DMS53 (cell line): ENCODE measurements around the gene HTRA1.

Experiments used
- DNase-seq: peaks from one replicate; lab custom pipeline; 2025; lab: John Stamatoyannopoulos, UW

The HTRA1 gene

DNA sequence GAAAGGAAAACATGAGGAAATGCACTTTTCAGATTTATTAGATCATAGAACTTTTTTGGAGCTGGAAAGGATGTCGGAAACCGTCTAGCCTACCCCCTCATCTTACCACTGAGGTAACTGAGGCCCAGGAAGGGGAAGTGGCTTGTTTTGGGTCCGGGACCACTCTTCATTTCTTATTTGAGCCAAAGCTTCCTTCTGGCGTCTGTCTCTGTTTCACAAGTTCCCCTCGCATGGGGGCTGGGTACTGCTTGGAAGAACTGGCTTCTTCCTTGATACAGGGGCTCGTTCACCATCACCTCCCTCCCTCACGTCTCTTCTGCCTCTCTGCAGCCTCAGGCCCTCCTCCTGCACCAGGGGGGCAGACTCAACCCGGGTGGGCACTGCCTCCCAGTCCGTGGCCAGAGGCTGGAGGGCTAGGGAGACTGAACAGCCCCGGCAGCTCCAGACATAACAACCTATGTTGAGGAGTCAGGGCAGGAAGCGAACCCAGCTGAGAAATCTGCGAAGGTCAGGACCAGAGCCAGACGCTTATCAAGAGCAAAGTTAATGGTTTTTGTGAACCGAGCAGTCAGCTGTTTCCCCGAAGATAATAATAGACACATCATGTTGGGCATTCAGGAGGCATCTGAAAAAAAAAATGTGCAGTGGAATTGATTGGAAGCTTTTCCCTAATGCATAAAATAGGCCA is 12.9 kb downstream of the HTRA1 start:
- DNase-seq, result no peak

DNA sequence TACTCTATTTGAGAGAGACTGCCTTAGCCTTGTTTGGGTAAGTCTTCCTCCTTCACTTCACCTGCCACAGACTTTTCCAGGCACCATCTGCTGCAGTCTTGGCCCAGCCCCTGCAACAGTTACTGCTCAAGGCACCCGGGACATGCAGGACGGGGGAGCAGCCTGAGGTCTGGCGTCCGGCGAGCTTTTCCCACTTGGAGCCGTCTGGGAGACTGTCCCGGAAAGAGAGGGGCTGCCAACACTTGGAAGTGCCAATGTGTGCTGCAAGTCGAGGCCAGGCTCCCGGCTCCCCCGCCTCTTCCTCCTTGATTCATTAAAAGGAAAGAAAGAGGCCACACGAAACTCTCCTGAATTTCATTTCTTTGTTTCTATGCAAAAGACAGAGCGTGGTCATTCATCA is 13.7 kb downstream of the HTRA1 start:
- no peak for DNase-seq

DNA sequence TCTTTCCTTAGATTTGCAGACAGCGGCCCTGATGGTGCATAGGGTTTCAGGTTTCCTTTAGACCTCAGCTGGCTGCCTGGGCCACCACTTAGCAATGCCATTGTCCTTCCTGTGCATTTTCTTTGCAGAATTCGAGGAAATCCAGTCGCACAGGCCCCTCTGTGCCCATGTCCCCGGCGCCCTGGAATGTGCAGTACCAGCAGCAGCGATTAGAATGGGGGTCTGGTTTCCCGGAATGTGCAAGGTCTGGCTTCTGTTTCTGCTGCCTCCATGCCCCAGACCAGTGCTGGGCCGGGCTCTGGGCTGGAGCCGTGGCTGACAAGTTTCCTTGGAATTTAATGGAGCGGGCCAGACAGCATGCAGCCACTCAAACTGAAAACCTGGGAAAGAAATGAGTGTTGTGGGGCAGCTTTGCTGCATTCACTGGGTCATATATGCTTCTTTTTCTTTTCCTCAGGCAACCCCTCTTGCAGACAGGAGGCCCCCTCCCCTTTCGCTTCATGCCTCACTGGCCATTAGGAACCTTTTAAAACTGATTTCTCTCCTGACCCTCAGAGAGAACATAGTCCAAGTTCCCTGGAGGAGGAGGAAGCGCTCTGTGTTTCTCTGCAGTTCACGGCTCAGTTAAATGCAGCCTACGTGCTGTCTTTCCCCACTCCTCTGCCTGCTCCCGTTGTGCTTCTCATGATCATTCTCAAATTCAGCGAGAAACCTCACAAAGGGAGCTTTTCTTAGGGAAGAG is 14.4 kb downstream of the HTRA1 start:
- DNase-seq, result no peak

DNA sequence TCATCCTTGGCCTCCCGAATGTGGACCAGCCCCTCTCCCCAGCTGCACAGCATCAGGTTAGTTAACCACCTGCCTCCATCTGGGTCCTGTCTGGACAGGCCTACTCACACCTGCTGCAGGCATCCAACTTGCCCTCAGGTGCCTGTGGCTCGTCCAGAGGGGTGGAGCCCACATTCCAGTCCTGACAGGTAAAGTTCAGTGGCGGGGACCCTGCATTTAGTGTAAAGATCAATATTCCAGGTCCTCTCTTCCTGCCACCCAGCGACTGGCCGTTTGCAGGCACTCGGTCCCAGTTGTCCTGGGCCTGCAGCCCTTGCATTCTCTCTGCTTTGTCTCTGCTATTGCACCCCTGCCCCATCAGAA is 15.0 kb downstream of the HTRA1 start:
- peak; percentile 23 for DNase-seq

DNA sequence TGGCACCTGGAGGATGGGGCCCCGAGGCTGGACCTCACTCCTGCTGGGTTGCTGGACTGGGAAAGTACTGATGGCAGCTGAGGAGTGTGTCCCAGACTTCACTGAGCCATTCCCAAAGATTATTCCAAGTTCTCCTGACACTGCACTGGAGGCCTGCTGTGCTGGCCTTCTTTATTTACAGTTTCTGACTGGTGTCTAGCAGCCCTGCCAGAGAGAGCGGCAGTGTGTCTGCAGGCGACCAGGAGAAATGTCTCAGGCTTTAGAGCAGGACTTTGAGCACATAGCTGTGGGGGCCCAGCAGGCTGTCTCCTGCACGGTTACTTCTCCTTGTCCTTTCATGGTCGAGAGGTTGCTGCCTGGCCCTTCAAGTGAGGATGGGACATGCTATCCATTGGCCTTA is 16.1 kb downstream of the HTRA1 start:
- no peak for DNase-seq

DNA sequence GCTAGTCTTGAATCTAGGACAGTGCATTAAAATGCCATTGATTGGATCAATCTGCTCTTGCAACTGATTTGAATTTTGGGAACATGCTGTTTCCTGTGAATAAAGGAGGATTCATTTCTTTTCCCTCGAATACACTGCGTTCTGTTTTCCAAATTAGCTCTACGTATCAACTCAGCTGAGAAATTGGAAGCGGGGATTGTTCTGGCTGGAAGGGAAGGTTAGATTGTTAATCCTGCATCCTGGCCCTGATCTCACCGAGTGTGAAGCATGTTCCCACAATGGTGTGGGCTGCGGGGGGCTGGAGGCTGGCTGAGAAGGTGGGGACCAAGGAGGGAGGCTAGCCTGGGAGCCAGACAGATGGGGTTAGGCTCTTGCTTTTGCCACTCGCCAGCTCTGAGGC is 17.6 kb downstream of the HTRA1 start:
- DNase-seq, result no peak

DNA sequence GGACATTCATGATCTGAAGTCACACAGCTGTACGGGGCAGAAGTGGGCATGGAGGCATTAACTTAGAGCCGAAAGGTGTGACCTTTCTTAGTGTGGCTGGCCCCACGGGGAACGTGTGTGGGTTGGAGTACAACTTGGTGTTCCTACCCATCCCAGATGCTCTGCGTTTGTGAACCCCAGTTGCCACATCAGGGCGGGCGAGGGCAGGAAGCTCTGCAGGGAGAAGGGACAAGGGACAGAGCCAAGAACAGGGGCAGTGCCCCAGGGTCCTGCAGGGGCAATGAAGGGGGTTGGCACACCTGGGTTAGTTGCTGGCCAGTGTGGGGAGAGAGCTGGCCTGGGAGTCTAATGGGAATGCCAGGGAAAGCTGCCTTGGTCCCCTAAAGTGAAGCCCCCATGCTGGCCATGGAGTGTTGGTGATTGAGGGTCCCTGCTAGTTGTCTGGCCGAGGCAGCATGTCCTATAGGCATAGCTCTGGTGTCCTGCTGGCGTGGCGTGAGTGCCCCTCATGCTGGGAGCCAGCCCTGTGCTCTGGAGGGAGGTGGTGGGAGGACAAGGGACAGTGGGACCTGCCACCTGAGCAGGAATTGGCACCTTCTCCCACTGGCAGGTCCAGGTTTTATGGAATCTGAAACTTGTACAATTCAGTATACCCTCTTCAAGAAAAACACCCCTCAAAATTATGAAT is 18.9 kb downstream of the HTRA1 start:
- DNase-seq, result no peak

DNA sequence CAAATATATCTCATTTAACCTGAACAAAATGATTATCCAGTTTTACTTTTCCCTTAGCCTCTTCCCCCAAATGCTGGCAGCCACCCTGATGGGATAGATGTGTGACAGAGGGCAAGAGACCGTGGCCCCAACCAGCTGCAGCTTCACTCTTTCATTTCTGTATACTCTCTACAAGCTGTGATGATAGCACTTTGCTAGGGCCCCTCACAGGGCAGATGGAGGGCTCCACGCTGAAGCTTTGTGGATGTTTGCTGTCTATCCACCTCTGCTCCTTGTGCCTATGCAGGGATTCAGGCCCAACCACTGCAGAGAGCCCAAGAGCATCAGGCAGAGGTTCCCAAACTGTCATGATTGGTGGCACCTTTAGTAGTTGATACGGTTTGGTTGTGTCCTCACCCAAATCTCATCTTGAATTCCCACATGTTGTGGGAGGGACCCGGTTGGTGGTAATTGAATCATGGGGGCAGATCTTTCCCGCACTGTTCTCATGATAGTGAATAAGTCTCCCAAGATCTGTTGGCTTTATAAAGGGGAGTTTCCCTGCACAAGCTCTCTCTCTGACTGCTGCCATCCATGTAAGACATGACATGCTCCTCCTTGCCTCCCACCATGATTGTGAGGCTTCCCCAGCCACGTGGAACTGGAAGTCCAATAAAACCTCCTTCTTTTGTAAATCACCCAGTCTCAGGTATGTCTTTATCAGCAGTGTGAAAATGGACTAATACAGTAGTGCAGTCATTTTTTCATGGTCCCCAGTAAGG is 20.1 kb downstream of the HTRA1 start:
- no peak for DNase-seq

DNA sequence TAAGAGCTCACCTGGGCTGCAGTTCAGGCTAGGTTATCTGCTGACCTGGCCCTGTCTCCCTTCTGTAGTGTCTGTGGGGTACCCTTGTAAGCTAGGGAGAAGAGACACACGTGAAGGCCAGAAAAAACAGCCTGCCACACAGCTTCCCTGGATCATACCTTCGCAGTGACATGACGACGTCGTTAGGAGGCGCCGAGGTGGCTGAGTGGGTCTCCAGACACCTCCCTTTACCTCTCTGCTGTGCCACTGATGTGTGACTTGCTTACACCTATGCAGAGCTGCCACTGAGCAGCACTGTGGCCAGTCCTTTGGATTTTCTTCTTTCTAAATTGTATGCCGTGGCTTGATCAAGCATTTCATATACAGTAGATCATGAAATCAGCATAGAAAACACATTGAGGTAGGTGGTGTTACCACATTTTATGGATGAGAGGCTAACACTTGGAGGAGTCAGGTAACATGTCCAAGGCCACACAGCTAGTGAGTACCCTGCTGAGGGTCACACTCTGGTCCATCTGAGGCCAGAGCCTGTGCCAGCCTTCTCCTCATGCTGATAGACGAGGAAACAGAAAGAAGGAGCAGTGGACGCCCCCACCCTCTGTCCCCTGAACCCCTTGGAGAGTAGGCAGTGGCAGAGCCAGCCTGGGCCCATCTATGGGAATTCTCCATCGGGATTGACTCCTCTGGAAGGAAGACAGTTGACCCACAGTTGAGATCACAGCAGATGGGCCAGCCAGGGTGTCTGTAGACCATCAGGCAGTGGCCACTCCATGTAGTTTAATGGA is 23.1 kb downstream of the HTRA1 start:
- no peak for DNase-seq

DNA sequence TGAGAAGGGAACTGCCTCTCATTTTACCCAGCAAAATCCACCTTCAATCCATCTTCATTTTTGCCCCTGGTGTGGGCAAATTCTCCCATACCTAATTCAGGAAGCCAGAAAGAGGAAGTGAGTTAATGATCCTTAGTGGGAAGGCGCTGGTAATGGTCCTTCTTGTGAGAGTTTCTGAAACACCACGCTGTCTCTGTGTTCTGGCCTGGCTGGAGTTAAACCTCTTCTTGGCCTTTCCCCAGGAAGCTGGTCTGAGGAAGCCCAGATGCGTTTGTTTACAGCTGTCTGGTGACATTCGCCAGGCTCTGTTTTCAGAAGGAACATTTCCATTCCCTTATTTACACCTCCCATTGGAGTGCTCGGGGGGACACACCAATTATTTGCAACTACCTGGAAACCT is 24.3 kb downstream of the HTRA1 start:
- no peak for DNase-seq

DNA sequence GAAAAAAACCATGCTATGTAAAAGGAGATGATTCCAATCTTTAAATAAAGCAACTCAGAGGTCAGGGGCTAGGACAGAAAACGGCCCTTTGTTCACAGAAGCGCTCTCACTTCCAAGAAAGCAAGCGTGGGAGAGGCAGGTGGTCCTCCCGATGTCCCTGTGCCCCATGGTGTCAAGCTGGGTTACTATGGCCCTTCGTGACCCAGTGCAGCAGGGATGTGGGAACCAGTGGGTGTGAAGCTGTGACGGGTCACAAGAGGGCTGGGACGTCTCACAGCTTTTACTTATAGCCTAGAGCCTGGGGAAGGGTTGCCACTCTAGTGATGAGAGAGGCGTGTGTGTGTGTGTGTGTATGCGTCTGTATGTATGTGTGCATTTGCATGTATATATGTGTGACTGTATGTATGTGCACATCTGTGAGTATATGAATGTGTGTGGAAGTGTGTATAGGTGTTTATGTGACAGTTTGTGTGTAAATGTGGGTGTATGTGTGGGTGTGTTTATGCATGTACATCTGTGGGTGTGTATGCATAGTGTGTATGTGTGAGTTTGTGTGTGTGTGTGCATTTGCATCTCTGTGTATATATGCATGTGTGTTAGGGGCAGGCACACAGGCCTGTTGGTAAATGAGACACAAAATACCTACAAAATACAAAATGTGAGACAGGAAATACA is 25.2 kb downstream of the HTRA1 start:
- no peak for DNase-seq

DNA sequence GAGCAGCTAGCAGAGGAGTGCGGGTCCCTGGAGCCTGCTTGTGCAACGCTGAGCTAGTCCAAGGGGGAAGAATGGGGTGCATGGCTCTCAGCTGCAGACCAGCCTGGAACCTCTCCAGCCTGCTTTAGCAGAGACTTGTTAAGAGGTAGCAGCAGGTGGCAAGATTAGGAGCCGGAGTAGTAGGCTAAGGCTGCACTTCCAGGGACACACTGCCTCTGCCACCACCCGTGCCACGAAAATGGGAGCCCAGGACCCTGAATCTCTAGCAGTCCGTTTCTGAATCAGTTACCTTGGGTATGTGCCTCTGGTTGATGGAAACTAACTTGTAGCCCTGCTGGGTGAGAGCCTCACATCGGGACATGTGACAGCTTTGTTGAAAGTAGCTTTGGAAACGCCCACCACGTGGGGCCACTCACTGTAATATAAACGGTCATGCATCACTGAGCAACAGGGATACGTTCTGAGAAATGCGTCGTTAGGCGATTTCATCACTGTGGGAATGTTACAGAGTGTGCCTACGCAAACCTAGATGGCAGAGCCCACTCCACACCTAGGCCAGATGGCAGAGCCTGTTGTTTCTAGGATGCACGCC is 25.9 kb downstream of the HTRA1 start:
- DNase-seq, result peak; percentile 83

DNA sequence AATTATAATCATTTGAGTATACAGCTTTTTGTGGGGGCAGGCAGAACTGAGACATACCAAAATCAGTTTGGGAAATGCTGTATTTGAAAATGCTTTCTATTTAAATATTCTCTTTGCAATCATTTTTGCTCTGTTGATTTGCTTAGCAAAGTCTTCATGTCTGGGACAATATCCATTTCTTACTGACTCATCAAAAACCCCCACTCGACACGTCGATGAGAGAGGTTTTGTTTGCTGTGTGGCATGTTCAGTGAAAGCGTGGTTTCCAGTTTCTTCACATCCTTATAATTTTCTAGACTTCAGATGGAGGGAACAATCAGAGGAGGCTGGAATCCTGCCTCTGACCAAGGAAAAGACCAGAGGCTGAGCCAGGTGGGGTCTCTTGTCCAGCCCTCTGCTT is 28.9 kb downstream of the HTRA1 start:
- no peak for DNase-seq

DNA sequence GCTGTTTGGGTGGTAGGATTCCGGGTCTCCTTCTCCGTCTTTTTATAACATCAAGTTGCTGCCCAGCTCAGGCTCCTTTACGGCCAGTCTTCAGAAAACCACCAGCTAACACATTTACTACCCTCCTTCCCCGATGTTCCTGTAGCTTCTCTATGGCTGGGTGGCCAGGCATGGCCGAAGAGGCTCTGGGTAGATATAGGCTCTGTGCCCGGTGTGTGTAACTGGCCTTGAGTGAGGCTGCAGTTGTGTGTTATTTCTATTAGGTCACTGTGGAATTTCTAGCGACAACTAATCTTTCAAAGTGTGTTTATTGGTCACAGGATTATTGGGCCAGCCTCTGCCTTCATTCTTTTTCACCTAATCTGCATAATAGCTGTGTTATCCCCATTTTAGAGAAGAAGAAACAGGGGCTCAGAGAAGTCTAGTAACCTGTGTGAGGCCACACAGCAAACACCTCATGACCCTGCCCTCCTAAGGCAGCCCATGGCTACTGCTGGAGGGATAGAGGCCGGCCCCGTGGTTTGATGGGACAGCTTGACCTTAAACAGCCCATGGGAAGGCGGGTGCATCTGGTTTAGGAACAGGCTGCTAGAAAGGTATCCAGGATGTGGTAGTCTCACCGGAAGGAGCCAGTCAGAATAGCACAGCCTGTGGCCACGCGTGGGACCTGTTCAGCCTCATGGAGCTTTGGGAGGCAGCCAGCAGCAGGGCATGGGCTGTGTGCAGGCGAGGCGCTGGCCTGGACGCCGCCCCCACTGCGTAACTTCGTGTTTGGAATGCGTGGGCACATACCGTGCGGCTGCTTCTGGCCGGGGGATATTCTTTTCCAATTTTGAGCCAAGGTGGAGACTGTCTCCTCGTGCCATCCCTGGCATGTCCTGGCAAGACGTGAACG is 29.7 kb downstream of the HTRA1 start:
- no peak for DNase-seq

DNA sequence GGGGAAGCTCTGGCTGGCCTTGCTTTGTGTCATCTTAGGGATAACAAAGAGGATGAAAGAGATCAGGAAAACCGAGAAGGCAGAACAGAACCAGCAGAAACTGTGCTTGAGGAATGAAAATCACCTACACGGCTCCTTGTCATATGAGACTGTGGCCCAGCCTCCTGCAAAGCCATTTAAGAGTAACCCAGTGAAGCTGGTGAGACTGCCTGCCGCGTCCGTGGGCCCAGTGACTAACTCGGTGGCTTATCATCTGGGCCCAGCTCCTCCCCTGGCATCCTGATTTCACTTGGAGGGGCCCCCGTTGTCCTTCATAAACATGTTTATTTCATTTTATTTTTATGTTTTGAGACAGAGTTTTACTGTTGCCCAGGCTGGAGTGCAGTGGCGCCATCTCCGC is 30.7 kb downstream of the HTRA1 start:
- DNase-seq, result no peak

DNA sequence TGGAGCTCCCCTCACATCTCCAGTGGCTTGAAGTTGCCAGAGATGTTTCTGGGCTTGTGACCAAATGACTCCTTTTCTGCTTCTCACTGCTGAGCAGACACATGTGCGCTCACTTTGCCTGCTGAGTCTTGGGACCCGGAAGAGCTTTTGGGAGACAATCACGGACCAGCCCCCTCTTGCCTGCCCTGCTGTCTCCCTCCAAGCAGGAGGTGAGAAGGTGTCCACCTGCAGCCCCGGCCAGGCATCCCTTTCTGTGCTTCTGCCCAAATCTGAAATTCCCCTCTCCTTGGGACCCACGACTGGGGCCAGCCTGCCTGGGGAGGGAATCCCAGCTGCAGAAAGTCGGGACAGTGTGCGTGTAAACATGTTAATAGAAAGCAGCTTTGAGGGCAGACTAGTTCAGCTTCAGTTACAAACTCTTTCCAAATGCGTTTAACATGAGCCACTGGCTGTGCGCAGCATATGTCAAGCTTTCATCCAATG is 31.7 kb downstream of the HTRA1 start:
- no peak for DNase-seq

DNA sequence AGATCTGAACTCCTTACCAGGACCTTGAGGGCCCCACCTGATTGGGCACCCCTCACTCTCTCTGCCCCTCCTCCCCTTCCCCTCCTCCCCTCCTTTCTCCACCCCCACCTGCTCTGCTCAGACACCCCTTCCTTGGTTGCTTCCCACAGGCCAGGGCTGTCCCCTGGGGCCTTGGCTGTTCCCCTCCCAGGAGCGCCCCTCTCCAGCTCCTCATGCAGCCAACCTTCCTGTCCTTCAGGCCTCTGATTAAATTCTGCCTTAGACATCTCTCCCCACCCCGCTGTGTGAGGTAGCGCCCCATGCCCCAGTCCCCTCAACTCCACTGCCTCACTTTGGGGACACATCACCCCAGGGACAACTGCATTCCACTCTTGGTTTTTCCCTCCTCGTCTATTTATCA is 32.4 kb downstream of the HTRA1 start:
- no peak for DNase-seq

DNA sequence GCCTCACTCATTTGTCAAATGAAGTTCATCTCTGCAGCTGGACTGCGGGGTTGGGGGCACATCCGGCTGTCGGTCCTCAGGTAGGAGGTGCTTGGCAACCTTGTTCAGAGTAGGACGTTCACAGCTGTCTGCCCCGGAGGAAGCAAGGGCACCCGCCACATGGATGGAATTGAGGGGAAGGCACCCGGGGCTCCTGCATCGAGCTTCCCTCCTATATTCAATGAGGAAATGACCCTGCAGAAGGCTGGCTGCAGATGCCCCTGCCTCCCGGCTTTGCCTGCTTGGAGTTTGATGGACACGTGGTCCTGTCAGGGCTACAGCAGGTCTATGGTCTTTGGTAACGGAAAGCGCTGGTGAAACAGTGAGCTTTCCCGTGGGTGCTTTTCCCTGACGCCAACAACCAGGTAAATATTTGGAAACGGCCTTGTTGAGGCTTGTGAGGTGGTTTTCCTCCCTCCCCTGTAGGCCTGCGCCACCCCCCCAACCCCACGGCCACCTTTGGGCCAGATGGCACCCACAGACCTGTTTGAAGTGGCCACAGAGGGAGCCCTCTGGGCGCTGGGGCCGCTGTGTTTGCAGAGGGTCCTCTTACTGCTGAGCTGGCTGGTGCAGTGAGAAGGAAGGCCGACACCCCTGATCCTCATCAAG is 32.9 kb downstream of the HTRA1 start:
- no peak for DNase-seq

DNA sequence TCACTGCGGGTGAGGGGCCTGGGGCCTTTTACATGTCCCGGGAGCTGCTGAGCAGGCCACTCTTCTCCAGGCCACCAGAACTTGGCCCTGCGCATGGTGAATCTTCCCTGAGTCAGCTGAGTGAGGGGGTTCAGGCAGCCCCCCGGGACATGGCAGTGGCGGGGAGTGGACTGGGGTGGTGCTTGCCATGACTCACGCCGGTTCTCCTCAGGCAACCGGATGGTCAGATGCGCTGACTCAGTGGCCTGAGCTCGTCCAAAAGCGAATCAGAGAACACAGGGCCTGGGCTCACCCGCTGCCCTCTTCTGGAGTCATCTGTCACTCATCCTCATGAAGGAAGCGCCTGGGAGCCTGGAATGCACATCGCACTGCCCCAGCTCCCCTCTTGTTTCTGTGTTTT is 33.5 kb downstream of the HTRA1 start:
- DNase-seq, result no peak
